Neural progenitor cell (in vitro differentiated cells): Measurements from ENCODE around the gene LRRC8D. TPM values are rescaled to one million over a fixed set of nuclear protein-coding genes. Genes with fewer than 3 reads are reported as not detected.
A peak's percentile ranks its signal among the peaks of the same experiment; 100 is the strongest.

Experiments
- DNase-seq: peaks from one replicate; pipeline ENCODE4 v3.0.0-alpha.2; 2016; ENCODE audit warnings: low spot score
- H2AFZ ChIP-seq: fragments of 200-600 bp; sonication (generic); replicated peaks from 2 replicates; pipeline ENCODE4 v1.6.1; 2016; ENCODE audit warnings: antibody characterized with exemption
- H3F3A ChIP-seq: fragments of 200-600 bp; sonication (generic); 2 replicates; pipeline ENCODE4 v1.6.1; 2016; ENCODE audit warnings: antibody characterized with exemption, low read depth
- H3K27ac ChIP-seq: fragments of 200-600 bp; sonication (generic); 2 replicates; pipeline ENCODE4 v1.5.1; 2016; ENCODE audit warnings: mild to moderate bottlenecking
- H3K27me3 ChIP-seq: fragments of 200-600 bp; sonication (generic); 2 replicates; pipeline ENCODE4 v1.6.1; 2016; ENCODE audit warnings: mild to moderate bottlenecking, moderate library complexity
- H3K36me3 ChIP-seq: fragments of 200-600 bp; sonication (generic); 2 replicates; pipeline ENCODE4 v1.5.1; 2016
- H3K4me1 ChIP-seq: fragments of 200-600 bp; sonication (generic); 2 replicates; pipeline ENCODE4 v1.6.1; 2016; ENCODE audit warnings: mixed run types
- H3K4me2 ChIP-seq: fragments of 200-600 bp; sonication (generic); 2 replicates; pipeline ENCODE4 v1.6.1; 2016
- H3K4me3 ChIP-seq: fragments of 200-600 bp; sonication (generic); 2 replicates; pipeline ENCODE4 v1.5.1; 2016
- H3K79me2 ChIP-seq: fragments of 200-600 bp; sonication (generic); 2 replicates; pipeline ENCODE4 v1.6.1; 2016; ENCODE audit warnings: low read depth
- H3K9ac ChIP-seq: fragments of 200-600 bp; sonication (generic); 2 replicates; pipeline ENCODE4 v1.6.1; 2016
- H3K9me3 ChIP-seq: fragments of 200-600 bp; sonication (generic); 2 replicates; pipeline ENCODE4 v1.5.1; 2016; ENCODE audit warnings: low read depth
- H4K20me1 ChIP-seq: fragments of 200-600 bp; sonication (generic); 2 replicates; pipeline ENCODE4 v1.6.1; 2016; ENCODE audit warnings: low read depth
- H3K27ac Mint-ChIP-seq: 3 replicates; pipeline ENCODE4 v1.8.0; 2021; ENCODE audit warnings: mixed read lengths
- H3K27me3 Mint-ChIP-seq: 2 replicates; pipeline ENCODE4 v1.8.0; 2022; ENCODE audit warnings: low read depth, mild to moderate bottlenecking, inconsistent platforms, moderate library complexity, mixed read lengths; ENCODE audit not compliant: insufficient read depth
- H3K36me3 Mint-ChIP-seq: 3 replicates; pipeline ENCODE4 v1.8.0; 2021; ENCODE audit warnings: mixed read lengths
- H3K4me1 Mint-ChIP-seq: 3 replicates; pipeline ENCODE4 v1.8.0; 2021; ENCODE audit warnings: mixed read lengths
- H3K4me3 Mint-ChIP-seq: 3 replicates; pipeline ENCODE4 v1.8.0; 2021; ENCODE audit warnings: mild to moderate bottlenecking, moderate library complexity, mixed read lengths
- H3K9me3 Mint-ChIP-seq: 3 replicates; pipeline ENCODE4 v1.8.0; 2020; ENCODE audit warnings: mixed read lengths
- CTCF ChIP-seq: fragments of 200-600 bp; sonication (generic); IDR thresholded peaks from 2 replicates; pipeline ENCODE4 v1.5.1; 2017; ENCODE audit warnings: antibody characterized with exemption, mild to moderate bottlenecking
- EZH2 ChIP-seq: fragments of 200-600 bp; sonication (generic); IDR thresholded peaks from 2 replicates; pipeline ENCODE4 v1.6.1; 2017; ENCODE audit warnings: antibody characterized with exemption, mild to moderate bottlenecking, moderate library complexity
- EZH2phosphoT487 ChIP-seq: fragments of 200-600 bp; sonication (generic); IDR thresholded peaks from 2 replicates; pipeline ENCODE4 v1.6.1; 2017; ENCODE audit warnings: antibody characterized with exemption
- total RNA-seq: library from RNA; depleted of rRNA; stranded (reverse); fragments of >200 nt; gene quantifications from 2 replicates; pipeline ENCODE4 v1.2.3, GENCODE V29; 2015; ENCODE audit warnings: low replicate concordance

The LRRC8D gene
- total RNA-seq, 1 donor from 2014 or later, result 55.7 TPM

DNA sequence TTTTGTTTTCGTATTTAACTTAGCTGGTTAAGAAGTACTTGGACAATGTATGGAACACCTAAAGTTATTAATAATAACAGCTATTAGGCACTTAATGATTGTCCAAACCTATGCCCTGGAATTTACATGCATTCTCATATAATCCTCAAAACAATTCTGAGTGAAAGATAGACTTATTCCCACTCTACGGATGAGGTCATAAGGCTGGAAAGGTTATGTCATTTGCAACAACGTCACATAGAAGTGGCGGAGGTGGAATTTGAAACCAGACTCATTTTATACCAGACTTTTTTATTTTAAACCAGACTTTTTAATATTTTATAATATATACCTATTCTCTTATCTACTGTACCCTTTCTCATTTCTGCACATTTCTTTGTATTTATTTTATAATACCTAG is 8.4 kb downstream of the LRRC8D start:
- peaks cover 33% of the 10 kb centered on the region for H3K4me1 ChIP-seq
- no peak overlapping the region for H3K9ac ChIP-seq
- no peaks in the 10 kb centered on the region for H3K9me3 ChIP-seq
- Mint-ChIP-seq H3K27ac (no peak overlapping the region), H3K9me3 (no peaks in the 10 kb centered on the region), H3K27me3 (no peaks in the 10 kb centered on the region), H3K36me3 (peaks cover 29% of the 10 kb centered on the region), H3K4me1 (peaks cover 41% of the 10 kb centered on the region), H3K4me3 (no peak overlapping the region)
- no peaks in the 10 kb centered on the region for H3K27me3 ChIP-seq
- TF ChIP-seq EZH2 (no peak), CTCF (no peak), EZH2phosphoT487 (no peak)
- H2AFZ ChIP-seq, result no peak overlapping the region
- peaks cover 95% of the 10 kb centered on the region for H3K79me2 ChIP-seq
- peaks cover 75% of the 10 kb centered on the region for H4K20me1 ChIP-seq
- no peak overlapping the region for H3K27ac ChIP-seq
- no peak overlapping the region for H3K4me2 ChIP-seq
- DNase-seq, result no peak
- no peak overlapping the region for H3K4me3 ChIP-seq
- H3K36me3 ChIP-seq, result no peaks in the 10 kb centered on the region
- peaks cover 9% of the 10 kb centered on the region for H3F3A ChIP-seq

DNA sequence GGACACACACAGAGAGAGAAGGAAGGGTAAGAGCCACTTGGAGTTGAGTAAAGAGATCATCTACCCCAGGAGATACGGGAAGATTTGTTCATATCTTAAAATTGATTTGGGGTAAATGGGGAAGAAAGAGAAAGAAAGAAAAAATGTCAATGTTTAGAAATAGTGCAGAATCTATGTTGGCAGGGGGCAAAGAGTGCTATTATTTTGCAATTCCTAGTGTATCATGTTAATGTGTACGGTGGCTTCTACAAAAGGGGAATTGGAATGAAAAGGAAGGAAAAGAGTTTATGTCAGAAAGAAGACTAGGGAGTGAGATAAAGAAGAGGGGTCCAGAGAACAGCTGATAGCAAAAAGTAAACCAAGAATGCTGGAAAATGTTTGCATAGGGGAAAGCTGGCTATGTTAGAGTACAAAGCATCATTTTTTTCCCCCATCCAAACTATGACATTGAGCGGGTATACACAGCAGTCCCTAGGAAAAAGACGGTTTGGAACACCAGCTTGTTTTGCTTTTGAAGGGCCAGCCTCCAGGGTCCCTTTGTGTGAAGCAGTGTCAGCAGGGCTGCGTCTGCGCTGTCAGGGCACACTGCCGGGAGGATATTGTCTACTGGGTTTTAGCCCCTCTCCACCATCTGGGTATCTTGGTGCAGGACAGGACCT is 10.8 kb downstream of the LRRC8D start:
- Histone ChIP-seq H2AFZ (no peak overlapping the region), H3K27ac (no peak overlapping the region), H3K4me2 (peak overlapping the region; percentile 19), H3K4me3 (no peak overlapping the region), H4K20me1 (peaks cover 85% of the 10 kb centered on the region), H3F3A (peaks cover 9% of the 10 kb centered on the region), H3K27me3 (no peaks in the 10 kb centered on the region), H3K9me3 (no peaks in the 10 kb centered on the region), H3K4me1 (peaks cover 45% of the 10 kb centered on the region), H3K79me2 (peaks cover 98% of the 10 kb centered on the region), H3K9ac (no peak overlapping the region), H3K36me3 (no peaks in the 10 kb centered on the region)
- H3K36me3 Mint-ChIP-seq, result peaks cover 9% of the 10 kb centered on the region
- no peak for TF ChIP-seq EZH2phosphoT487
- no peak for TF ChIP-seq CTCF
- no peak for TF ChIP-seq EZH2
- H3K27ac Mint-ChIP-seq, result no peak overlapping the region
- H3K4me3 Mint-ChIP-seq, result peak overlapping the region; percentile 2
- DNase-seq, result peak; percentile 62
- H3K4me1 Mint-ChIP-seq, result peaks cover 59% of the 10 kb centered on the region
- H3K27me3 Mint-ChIP-seq, result no peaks in the 10 kb centered on the region
- no peaks in the 10 kb centered on the region for H3K9me3 Mint-ChIP-seq

GRCh38 chr1:89832496-89833127 is 11.8 kb downstream of the LRRC8D start:
- H3K36me3 Mint-ChIP-seq, result peaks cover 4% of the 10 kb centered on the region
- H3K27me3 Mint-ChIP-seq, result no peaks in the 10 kb centered on the region
- Histone ChIP-seq H3F3A (peaks cover 9% of the 10 kb centered on the region), H3K4me3 (no peak overlapping the region), H3K9ac (no peak overlapping the region), H3K9me3 (no peaks in the 10 kb centered on the region), H3K4me1 (peaks cover 51% of the 10 kb centered on the region), H3K27me3 (no peaks in the 10 kb centered on the region), H3K79me2 (peaks cover 98% of the 10 kb centered on the region), H3K27ac (no peak overlapping the region), H2AFZ (no peak overlapping the region), H3K4me2 (peak overlapping the region; percentile 19), H4K20me1 (peaks cover 93% of the 10 kb centered on the region), H3K36me3 (no peaks in the 10 kb centered on the region)
- no peak for TF ChIP-seq CTCF
- TF ChIP-seq EZH2, result no peak
- TF ChIP-seq EZH2phosphoT487, result no peak
- H3K27ac Mint-ChIP-seq, result no peak overlapping the region
- H3K9me3 Mint-ChIP-seq, result no peaks in the 10 kb centered on the region
- no peak overlapping the region for H3K4me3 Mint-ChIP-seq
- DNase-seq, result no peak
- H3K4me1 Mint-ChIP-seq, result peaks cover 69% of the 10 kb centered on the region
